ENCODE results near the gene SETD7. TPM values are rescaled to one million over a fixed set of nuclear protein-coding genes. Genes with fewer than 3 reads are reported as not detected.
A peak's percentile ranks its signal among the peaks of the same experiment; 100 is the strongest.

Gene SETD7
- polyA plus RNA-seq, 3 donors: 14.1 to 16.8 (median 15.4) TPM

- intact Hi-C loops (cut with micrococcal nuclease): no loop called here
These were observed 31.9 kb downstream of the SETD7 start for GRCh38 chr4:139524062-139524631.

GRCh38 chr4:139523076-139523475 is 32.9 kb downstream of the SETD7 start:
- Mint-ChIP-seq H3K4me3 (no peak overlapping the region), H3K9me3 (no peaks in the 10 kb centered on the region), H3K27ac (peak overlapping the region in 6 of 7 donors; percentile 18 to 81 (median 66)), H3K36me3 (peaks cover 62 to 82% of the 10 kb centered on the region in 2 donors), H3K27me3 (ENCODE audit: low read depth in 3 of 3) (no peaks in the 10 kb centered on the region), H3K4me1 (peaks cover 59% of the 10 kb centered on the region)
- Histone ChIP-seq H3K9ac (ENCODE audit: insufficient read depth, low read length, poor library complexity, severe bottlenecking) (no peak overlapping the region), H3K27me3 (ENCODE audit: control insufficient read depth in 2 of 2, insufficient read depth in 2 of 2, low read length in 2 of 2) (no peaks in the 10 kb centered on the region), H2AFZ (ENCODE audit: insufficient read depth, low read depth, low read length, poor library complexity, severe bottlenecking) (no peak overlapping the region), H3K4me1 (ENCODE audit: control insufficient read depth in 1 of 2, insufficient read depth in 2 of 2, low read length in 2 of 2) (peaks cover 37 to 49% of the 10 kb centered on the region in 2 donors), H4K20me1 (ENCODE audit: insufficient read depth, low read length) (peaks cover 31% of the 10 kb centered on the region), H3K4me2 (replicated peaks; ENCODE audit: extremely low read depth, low read length, poor library complexity, severe bottlenecking) (no peak overlapping the region), H3K4me3 (replicated peaks in 1 of 3; ENCODE audit: low read depth in 2 of 3, low read length in 3 of 3) (no peak overlapping the region), H3K36me3 (replicated peaks in 1 of 2; ENCODE audit: control insufficient read depth in 1 of 2, insufficient read depth in 2 of 2, low read length in 2 of 2) (peaks cover 44 to 94% of the 10 kb centered on the region in 2 donors), H3K79me2 (ENCODE audit: insufficient read depth, low read length) (peaks cover 2% of the 10 kb centered on the region), H3K9me3 (replicated peaks in 1 of 2; ENCODE audit: control insufficient read depth in 1 of 2, insufficient read depth in 1 of 2, low read length in 2 of 2) (no peaks in the 10 kb centered on the region), H3K27ac (ENCODE audit: low read depth in 1 of 2, low read length in 2 of 2) (peak overlapping the region in 1 of 2 donors; percentile 45)
- TF ChIP-seq, protein P1, sequence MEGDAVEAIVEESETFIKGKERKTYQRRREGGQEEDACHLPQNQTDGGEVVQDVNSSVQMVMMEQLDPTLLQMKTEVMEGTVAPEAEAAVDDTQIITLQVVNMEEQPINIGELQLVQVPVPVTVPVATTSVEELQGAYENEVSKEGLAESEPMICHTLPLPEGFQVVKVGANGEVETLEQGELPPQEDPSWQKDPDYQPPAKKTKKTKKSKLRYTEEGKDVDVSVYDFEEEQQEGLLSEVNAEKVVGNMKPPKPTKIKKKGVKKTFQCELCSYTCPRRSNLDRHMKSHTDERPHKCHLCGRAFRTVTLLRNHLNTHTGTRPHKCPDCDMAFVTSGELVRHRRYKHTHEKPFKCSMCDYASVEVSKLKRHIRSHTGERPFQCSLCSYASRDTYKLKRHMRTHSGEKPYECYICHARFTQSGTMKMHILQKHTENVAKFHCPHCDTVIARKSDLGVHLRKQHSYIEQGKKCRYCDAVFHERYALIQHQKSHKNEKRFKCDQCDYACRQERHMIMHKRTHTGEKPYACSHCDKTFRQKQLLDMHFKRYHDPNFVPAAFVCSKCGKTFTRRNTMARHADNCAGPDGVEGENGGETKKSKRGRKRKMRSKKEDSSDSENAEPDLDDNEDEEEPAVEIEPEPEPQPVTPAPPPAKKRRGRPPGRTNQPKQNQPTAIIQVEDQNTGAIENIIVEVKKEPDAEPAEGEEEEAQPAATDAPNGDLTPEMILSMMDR (IDR thresholded peaks at IDR 0.05): no peak
- no CpG with 5 or more reads among the region's 1 CpG for WGBS (ENCODE audit: insufficient coverage)
- intact Hi-C loops (cut with micrococcal nuclease): no loop called here
- DNase-seq: no peak

More at GRCh38 chr4:139524062-139524631, 31.9 kb downstream of the SETD7 start:
- Mint-ChIP-seq H3K36me3 (peaks cover 61 to 81% of the 10 kb centered on the region in 2 donors), H3K4me3 (no peak overlapping the region), H3K27me3 (ENCODE audit: low read depth in 3 of 3) (no peaks in the 10 kb centered on the region), H3K9me3 (no peaks in the 10 kb centered on the region), H3K27ac (peak overlapping the region in 5 of 7 donors; percentile 5 to 79 (median 11)), H3K4me1 (peaks cover 64% of the 10 kb centered on the region)
- TF ChIP-seq, protein P1 (IDR thresholded peaks at IDR 0.05): no peak
- Histone ChIP-seq H2AFZ (ENCODE audit: insufficient read depth, low read depth, low read length, poor library complexity, severe bottlenecking) (no peak overlapping the region), H3K4me1 (ENCODE audit: control insufficient read depth in 1 of 2, insufficient read depth in 2 of 2, low read length in 2 of 2) (peaks cover 41 to 54% of the 10 kb centered on the region in 2 donors), H3K27me3 (ENCODE audit: control insufficient read depth in 2 of 2, insufficient read depth in 2 of 2, low read length in 2 of 2) (no peaks in the 10 kb centered on the region), H3K27ac (ENCODE audit: low read depth in 1 of 2, low read length in 2 of 2) (peak overlapping the region in 1 of 2 donors; percentile 38), H3K4me3 (replicated peaks in 1 of 3; ENCODE audit: low read depth in 2 of 3, low read length in 3 of 3) (no peak overlapping the region), H4K20me1 (ENCODE audit: insufficient read depth, low read length) (peaks cover 36% of the 10 kb centered on the region), H3K9ac (ENCODE audit: insufficient read depth, low read length, poor library complexity, severe bottlenecking) (no peak overlapping the region), H3K36me3 (replicated peaks in 1 of 2; ENCODE audit: control insufficient read depth in 1 of 2, insufficient read depth in 2 of 2, low read length in 2 of 2) (peaks cover 46 to 91% of the 10 kb centered on the region in 2 donors), H3K79me2 (ENCODE audit: insufficient read depth, low read length) (peaks cover 2% of the 10 kb centered on the region), H3K4me2 (replicated peaks; ENCODE audit: extremely low read depth, low read length, poor library complexity, severe bottlenecking) (no peak overlapping the region), H3K9me3 (replicated peaks in 1 of 2; ENCODE audit: control insufficient read depth in 1 of 2, insufficient read depth in 1 of 2, low read length in 2 of 2) (no peaks in the 10 kb centered on the region)
- DNase-seq: no peak
- WGBS (ENCODE audit: insufficient coverage): 72% methylated on average over 4 of the region's 4 CpGs

Data from CD14-positive monocyte (primary cell).